K562 (cell line): ENCODE results near the gene RAP1A. TPM values are rescaled to one million over a fixed set of nuclear protein-coding genes. Genes with fewer than 3 reads are reported as not detected.
A peak's percentile ranks its signal among the peaks of the same experiment; 100 is the strongest.

Experiments
- ARID1B ChIP-seq: fragments of 450-650 bp; IDR thresholded peaks from 2 replicates; pipeline ENCODE4 v1.6.1; 2016; ENCODE audit warnings: antibody characterized with exemption, mild to moderate bottlenecking, inconsistent platforms
- ATF1 ChIP-seq, 2 experiments: fragments of 450-650 bp in 1 of 2; IDR thresholded peaks; 2 replicates each; pipeline ENCODE4 v1.6.1; 2016; ENCODE audit warnings: missing compliant biosample characterization in 1 of 2, missing genetic modification characterization in 1 of 2
- BCOR ChIP-seq: fragments of 450-650 bp; IDR thresholded peaks from 2 replicates; pipeline ENCODE4 v1.6.1; 2016
- ERF ChIP-seq: fragments of 450-650 bp; formaldehyde crosslinking; IDR thresholded peaks from 2 replicates; pipeline ENCODE4 v1.4.0; 2020; ENCODE audit warnings: mild to moderate bottlenecking, mixed read lengths
- GABPB1 ChIP-seq: sonication (generic); formaldehyde crosslinking; IDR thresholded peaks from 2 replicates; pipeline ENCODE4 v1.8.0; 2022; ENCODE audit warnings: mild to moderate bottlenecking, missing genetic modification reagents
- MED1 ChIP-seq: sonication (generic); formaldehyde crosslinking; IDR thresholded peaks from 2 replicates; pipeline ENCODE4 v1.8.1; 2023; ENCODE audit warnings: missing genetic modification reagents, borderline replicate concordance
- MEIS2 ChIP-seq: fragments of 450-650 bp; IDR thresholded peaks from 2 replicates; pipeline ENCODE4 v1.6.1; 2014; ENCODE audit warnings: mild to moderate bottlenecking; ENCODE audit not compliant: partially characterized antibody
- RBM17 ChIP-seq: fragments of 200-400 bp; formaldehyde crosslinking; IDR thresholded peaks from 2 replicates; pipeline ENCODE4 v1.6.1; 2017; ENCODE audit warnings: low read depth, mild to moderate bottlenecking, low read length, borderline replicate concordance
- SPI1 ChIP-seq: IDR thresholded peaks from 2 replicates; pipeline ENCODE4 v1.6.1; 2011; ENCODE audit warnings: low read depth, low read length, control low read depth, borderline replicate concordance
- TCFL5 ChIP-seq: fragments of 250-450 bp; sonication (Bioruptor Pico); conservative IDR thresholded peaks from 2 replicates; pipeline ENCODE4 v1.6.1; 2021; ENCODE audit warnings: mild to moderate bottlenecking, moderate library complexity, matching md5 sums
- ZNF316 ChIP-seq: fragments of 450-650 bp; IDR thresholded peaks from 2 replicates; pipeline ENCODE4 v1.6.1; 2016
- polyA plus RNA-seq, 8 experiments: library from polyadenylated mRNA; depleted of rRNA in 4 of 8; stranded (reverse) in 5 of 8; unstranded in 3 of 8; fragments of >200 nt; fragmentation: Nextera tagmentation in 2 of 8; fragmentation: Illumina TruSeq in 1 of 8; extraction: Ambion mirVana in 2 of 8; extraction: Trizol in 1 of 8; gene quantifications; 2 replicates each; pipeline versions ENCODE4 v1.2.1 to v1.2.3, GENCODE V29; 2011 to 2014; ENCODE audit warnings: inconsistent platforms in 1 of 8, missing spikeins in 1 of 8
- total RNA-seq, 7 experiments: library from RNA; depleted of rRNA in 6 of 7; stranded (reverse); fragments of >200 nt in 6 of 7; fragmentation: Illumina TruSeq in 2 of 7; extraction: Trizol in 2 of 7; gene quantifications; 2 replicates each; pipeline versions ENCODE4 v1.2.1 to v1.2.3, GENCODE V29; 2011 to 2021; ENCODE audit warnings: low replicate concordance in 1 of 7
- TF ChIP-seq, protein P1 (sequence below): fragments of 250-450 bp; sonication (Bioruptor Pico); IDR thresholded peaks from 2 replicates; pipeline ENCODE4 v1.5.0; 2021
- TF ChIP-seq, protein P2 (sequence below), 2 experiments: fragments of 450-650 bp; formaldehyde crosslinking in 1 of 2; IDR thresholded peaks; 2 replicates each; pipeline versions ENCODE4 v1.4.0 to v1.6.1; 2014 to 2020; ENCODE audit warnings: mild to moderate bottlenecking in 2 of 2, borderline replicate concordance in 1 of 2, low read depth in 1 of 2
- TF ChIP-seq, protein P3 (sequence below): fragments of 450-650 bp; IDR thresholded peaks from 2 replicates; pipeline ENCODE4 v1.6.1; 2016; ENCODE audit warnings: low read depth, mild to moderate bottlenecking, moderate library complexity
- TF ChIP-seq, protein P4 (sequence below), 3 experiments: IDR thresholded peaks in 2 of 3; conservative IDR thresholded peaks in 1 of 3; 2 replicates each; pipeline ENCODE4 v1.5.1; 2011 to 2012; ENCODE audit warnings: low read length in 3 of 3, mild to moderate bottlenecking in 3 of 3, control low read depth in 2 of 3, improper control_type of control experiment in 1 of 3, inconsistent platforms in 1 of 3, low read depth in 1 of 3, mixed read lengths in 1 of 3, moderate library complexity in 1 of 3; ENCODE audit not compliant: insufficient read depth in 2 of 3

Gene RAP1A
- total and polyA plus RNA-seq, 9 of the 15 experiments (the other 6 are each of a cell fraction or from before 2014, with no cell fraction given) = 13.4 to 86.2 (median 32.5) TPM

DNA sequence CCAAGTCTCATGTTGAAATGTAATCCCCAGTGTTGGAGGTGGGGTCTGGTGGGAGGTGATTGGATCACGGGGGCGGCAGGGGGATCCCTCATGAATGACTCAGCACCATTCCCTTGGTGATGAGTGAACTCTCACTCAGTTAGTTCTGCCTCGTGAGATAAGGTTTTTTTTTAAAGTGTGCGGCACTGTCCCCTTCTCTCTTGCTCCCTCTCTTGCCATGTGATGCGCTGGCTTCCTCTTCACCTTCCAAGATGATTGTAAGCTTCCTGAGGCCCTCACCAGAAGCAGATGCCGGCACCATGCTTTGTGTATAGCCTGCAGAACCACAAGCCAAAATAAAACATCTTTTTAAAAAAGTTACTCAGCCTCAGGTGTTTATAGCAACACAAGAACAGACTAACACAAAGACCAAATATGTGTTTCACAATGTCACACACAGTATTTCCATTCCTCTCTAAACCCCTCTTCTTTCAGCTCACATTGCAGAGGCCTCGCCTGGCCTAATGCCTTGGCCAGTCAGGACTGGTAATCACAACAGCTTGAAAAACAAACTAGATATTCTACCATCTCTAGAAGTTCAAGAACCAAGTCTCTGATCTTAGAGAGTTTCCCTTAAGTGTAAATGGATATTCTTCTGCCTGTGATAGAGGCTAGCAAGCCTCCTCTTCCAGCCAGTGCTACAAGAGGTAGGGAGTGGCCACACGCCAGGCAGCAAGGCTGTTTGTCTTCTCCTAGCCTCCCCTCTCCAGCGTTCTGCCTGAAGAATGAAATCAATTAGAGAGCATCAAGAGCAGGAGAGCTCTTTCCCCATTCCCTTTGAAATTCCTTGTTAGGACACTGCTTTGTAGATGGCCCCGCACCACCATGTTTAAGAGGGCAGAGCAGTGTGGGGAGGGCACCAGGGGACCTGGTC lies 19.6 kb upstream of the RAP1A start (continued):
- TF ChIP-seq TCFL5 (no peak), SPI1 (0 out of 2 replicates have a peak, but pooled peaks have one; percentile 21), RBM17 (no peak), ARID1B (peak; percentile 93), GABPB1 (CRISPR knock-in tag) (no peak), ERF (CRISPR knock-in tag) (no peak), ATF1 (CRISPR knock-in tag; IDR thresholded peaks at IDR 0.05) (no peak), ATF1 (tag; IDR thresholded peaks at IDR 0.05) (peak; percentile 36; the same call in 1 of the 2 replicates), MED1 (CRISPR knock-in tag) (no peak), BCOR (no peak; the same call in 1 of the 2 replicates), MEIS2 (peak; percentile 95), ZNF316 (peak; percentile 97)
- TF ChIP-seq, protein P1, sequence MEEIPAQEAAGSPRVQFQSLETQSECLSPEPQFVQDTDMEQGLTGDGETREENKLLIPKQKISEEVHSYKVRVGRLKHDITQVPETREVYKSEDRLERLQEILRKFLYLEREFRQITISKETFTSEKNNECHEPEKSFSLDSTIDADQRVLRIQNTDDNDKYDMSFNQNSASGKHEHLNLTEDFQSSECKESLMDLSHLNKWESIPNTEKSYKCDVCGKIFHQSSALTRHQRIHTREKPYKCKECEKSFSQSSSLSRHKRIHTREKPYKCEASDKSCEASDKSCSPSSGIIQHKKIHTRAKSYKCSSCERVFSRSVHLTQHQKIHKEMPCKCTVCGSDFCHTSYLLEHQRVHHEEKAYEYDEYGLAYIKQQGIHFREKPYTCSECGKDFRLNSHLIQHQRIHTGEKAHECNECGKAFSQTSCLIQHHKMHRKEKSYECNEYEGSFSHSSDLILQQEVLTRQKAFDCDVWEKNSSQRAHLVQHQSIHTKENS = no peak
- TF ChIP-seq, protein P2, sequence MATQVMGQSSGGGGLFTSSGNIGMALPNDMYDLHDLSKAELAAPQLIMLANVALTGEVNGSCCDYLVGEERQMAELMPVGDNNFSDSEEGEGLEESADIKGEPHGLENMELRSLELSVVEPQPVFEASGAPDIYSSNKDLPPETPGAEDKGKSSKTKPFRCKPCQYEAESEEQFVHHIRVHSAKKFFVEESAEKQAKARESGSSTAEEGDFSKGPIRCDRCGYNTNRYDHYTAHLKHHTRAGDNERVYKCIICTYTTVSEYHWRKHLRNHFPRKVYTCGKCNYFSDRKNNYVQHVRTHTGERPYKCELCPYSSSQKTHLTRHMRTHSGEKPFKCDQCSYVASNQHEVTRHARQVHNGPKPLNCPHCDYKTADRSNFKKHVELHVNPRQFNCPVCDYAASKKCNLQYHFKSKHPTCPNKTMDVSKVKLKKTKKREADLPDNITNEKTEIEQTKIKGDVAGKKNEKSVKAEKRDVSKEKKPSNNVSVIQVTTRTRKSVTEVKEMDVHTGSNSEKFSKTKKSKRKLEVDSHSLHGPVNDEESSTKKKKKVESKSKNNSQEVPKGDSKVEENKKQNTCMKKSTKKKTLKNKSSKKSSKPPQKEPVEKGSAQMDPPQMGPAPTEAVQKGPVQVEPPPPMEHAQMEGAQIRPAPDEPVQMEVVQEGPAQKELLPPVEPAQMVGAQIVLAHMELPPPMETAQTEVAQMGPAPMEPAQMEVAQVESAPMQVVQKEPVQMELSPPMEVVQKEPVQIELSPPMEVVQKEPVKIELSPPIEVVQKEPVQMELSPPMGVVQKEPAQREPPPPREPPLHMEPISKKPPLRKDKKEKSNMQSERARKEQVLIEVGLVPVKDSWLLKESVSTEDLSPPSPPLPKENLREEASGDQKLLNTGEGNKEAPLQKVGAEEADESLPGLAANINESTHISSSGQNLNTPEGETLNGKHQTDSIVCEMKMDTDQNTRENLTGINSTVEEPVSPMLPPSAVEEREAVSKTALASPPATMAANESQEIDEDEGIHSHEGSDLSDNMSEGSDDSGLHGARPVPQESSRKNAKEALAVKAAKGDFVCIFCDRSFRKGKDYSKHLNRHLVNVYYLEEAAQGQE (IDR thresholded peaks at IDR 0.05; ENCODE audit: borderline replicate concordance) = no peak; the same call in 1 of the 2 replicates
- TF ChIP-seq, protein P2 (CRISPR knock-in tag; IDR thresholded peaks at IDR 0.05; ENCODE audit: low read depth) = no peak
- TF ChIP-seq, protein P3, sequence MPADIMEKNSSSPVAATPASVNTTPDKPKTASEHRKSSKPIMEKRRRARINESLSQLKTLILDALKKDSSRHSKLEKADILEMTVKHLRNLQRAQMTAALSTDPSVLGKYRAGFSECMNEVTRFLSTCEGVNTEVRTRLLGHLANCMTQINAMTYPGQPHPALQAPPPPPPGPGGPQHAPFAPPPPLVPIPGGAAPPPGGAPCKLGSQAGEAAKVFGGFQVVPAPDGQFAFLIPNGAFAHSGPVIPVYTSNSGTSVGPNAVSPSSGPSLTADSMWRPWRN = no peak
- TF ChIP-seq, protein P4, sequence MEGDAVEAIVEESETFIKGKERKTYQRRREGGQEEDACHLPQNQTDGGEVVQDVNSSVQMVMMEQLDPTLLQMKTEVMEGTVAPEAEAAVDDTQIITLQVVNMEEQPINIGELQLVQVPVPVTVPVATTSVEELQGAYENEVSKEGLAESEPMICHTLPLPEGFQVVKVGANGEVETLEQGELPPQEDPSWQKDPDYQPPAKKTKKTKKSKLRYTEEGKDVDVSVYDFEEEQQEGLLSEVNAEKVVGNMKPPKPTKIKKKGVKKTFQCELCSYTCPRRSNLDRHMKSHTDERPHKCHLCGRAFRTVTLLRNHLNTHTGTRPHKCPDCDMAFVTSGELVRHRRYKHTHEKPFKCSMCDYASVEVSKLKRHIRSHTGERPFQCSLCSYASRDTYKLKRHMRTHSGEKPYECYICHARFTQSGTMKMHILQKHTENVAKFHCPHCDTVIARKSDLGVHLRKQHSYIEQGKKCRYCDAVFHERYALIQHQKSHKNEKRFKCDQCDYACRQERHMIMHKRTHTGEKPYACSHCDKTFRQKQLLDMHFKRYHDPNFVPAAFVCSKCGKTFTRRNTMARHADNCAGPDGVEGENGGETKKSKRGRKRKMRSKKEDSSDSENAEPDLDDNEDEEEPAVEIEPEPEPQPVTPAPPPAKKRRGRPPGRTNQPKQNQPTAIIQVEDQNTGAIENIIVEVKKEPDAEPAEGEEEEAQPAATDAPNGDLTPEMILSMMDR (IDR thresholded peaks at IDR 0.05 in 2 of 3, conservative IDR thresholded peaks at IDR 0.05 in 1 of 3; ENCODE audit: insufficient read depth in 2 of 3, low read depth in 1 of 3, low read length in 3 of 3) = peak in 1 of 3 experiments; percentile 14; a peak in 1 of 6 replicates
